SU-DHL-6 (cell line): ENCODE measurements around the gene PPFIBP2.

ENCODE experiments used
- CTCF ChIP-seq: fragments of 200-600 bp; sonication (generic); IDR thresholded peaks from one replicate; pipeline ENCODE4 v1.5.1; 2017; ENCODE audit warnings: antibody characterized with exemption, mild to moderate bottlenecking, low read length, moderate library complexity; ENCODE audit not compliant: insufficient read depth, poor library complexity, severe bottlenecking
- EZH2phosphoT487 ChIP-seq: fragments of 200-600 bp; sonication (generic), shearing (Covaris generic); conservative IDR thresholded peaks from 2 replicates; pipeline ENCODE4 v1.6.1; 2018; ENCODE audit warnings: mild to moderate bottlenecking, antibody characterized with exemption, low read length, moderate library complexity, mixed read lengths

GRCh38 chr11:7586376-7586775 lies 72.6 kb downstream of the PPFIBP2 start:
- TF ChIP-seq CTCF: no peak
- TF ChIP-seq EZH2phosphoT487: no peak
